Measurements from ENCODE around the gene FRMD7.
"Not testable (repeated sequence)": the region's sequence is repeated elsewhere in the genome, so short reads cannot be mapped to it uniquely, and the experiment has no call there.

Gene FRMD7

DNA sequence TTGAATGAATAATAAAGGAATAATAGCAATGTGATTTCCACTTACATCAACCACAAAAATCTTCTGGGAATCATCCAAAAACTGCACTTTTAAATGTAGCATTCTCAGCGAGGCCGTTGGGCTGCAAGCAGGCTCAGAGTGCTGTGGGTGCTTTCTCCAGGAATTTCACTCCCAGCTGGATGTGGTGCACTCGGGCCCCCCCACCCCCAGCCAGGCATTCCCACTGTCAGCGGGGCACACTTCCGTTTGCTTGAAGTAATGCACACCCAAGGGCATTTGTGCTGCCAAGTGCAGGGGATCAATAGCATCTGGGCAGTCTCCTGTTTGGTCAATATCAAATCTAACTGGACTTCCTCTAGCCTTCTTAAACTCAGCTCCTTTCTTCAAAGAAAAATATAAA is at the start of gene FRMD7:
Gene FRMD7, minus strand, starts transcription at position 278 of the 400 bp plus-strand sequence. Its CDS starts 176 bp downstream, at position 102.
- no peak for DNase-seq (ENCODE audit: low read depth in 2 of 2)

- DNase-seq (ENCODE audit: low read depth in 2 of 2): no peak
Observed at GRCh38 chrX:132173647-132174046, 45.8 kb upstream of the FRMD7 start.

GRCh38 chrX:132171881-132172280 is 44.1 kb upstream of the FRMD7 start:
- no peak for DNase-seq (ENCODE audit: low read depth in 2 of 2)

GRCh38 chrX:132171478-132171877 is 43.7 kb upstream of the FRMD7 start:
- DNase-seq (ENCODE audit: low read depth in 2 of 2): no peak

GRCh38 chrX:132169554-132169953 is 41.7 kb upstream of the FRMD7 start:
- no peak for DNase-seq (ENCODE audit: low read depth in 2 of 2)

DNA sequence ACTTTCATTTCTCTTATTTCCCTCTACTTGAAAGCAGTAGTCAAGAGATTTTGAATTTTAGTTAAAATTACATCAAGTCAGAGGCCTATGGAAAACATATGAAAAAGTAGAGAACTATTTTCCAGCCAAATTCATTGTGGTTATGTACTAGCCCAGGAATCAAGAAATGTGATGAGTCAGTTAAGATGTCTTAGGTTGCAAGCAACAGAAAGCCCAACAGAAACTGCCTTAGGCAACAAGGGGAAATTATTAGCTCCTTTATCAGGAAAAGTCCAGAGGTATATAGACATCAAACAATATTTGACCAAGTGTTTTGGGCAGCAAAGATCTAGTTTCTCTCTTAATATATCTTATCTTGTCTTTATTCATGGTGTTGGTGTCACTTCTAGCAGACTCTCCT is 37.8 kb upstream of the FRMD7 start:
- DNase-seq (ENCODE audit: low read depth in 2 of 2): no peak

- DNase-seq (ENCODE audit: low read depth in 2 of 2): no peak
Observed at GRCh38 chrX:132165005-132165404, 37.2 kb upstream of the FRMD7 start.

DNA sequence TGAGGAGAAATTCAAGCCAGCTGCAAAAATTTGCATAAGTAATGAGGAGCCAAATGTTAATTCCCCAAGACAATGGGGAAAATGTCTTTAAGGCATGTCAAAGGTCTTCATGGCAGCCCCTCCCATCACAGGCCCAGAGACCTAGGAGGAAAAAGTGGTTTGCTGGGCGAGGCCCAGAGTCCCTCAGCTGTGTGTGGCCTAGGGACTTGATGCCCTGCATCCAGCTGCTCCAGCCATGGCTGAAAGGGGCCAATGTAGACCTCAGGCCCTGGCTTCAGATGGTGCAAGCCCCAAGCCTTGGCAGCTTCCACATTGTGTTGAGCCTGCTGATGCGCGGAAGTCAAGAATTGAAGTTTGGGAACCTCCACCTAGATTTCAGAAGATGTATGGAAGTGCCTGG is 35.3 kb upstream of the FRMD7 start:
- not testable (repeated sequence) for DNase-seq (ENCODE audit: low read depth in 2 of 2)

- no peak for DNase-seq (ENCODE audit: low read depth in 2 of 2)
Observed at GRCh38 chrX:132153166-132153565, 25.3 kb upstream of the FRMD7 start.

GRCh38 chrX:132146456-132146855 is 18.6 kb upstream of the FRMD7 start:
- no peak for DNase-seq (ENCODE audit: low read depth in 2 of 2)

GRCh38 chrX:132144061-132144460 is 16.2 kb upstream of the FRMD7 start:
- DNase-seq (ENCODE audit: low read depth in 2 of 2): no peak

- no peak for DNase-seq (ENCODE audit: low read depth in 2 of 2)
Observed at GRCh38 chrX:132125906-132126305, 1.9 kb downstream of the FRMD7 start.

- DNase-seq (ENCODE audit: low read depth in 2 of 2): no peak
Observed at GRCh38 chrX:132120913-132121312, 6.9 kb downstream of the FRMD7 start.

GRCh38 chrX:132119821-132120515 is 7.9 kb downstream of the FRMD7 start:
- no peak for DNase-seq (ENCODE audit: low read depth in 2 of 2)

- no peak for DNase-seq (ENCODE audit: low read depth in 2 of 2)
Observed at GRCh38 chrX:132119283-132119682, 8.5 kb downstream of the FRMD7 start.

DNA sequence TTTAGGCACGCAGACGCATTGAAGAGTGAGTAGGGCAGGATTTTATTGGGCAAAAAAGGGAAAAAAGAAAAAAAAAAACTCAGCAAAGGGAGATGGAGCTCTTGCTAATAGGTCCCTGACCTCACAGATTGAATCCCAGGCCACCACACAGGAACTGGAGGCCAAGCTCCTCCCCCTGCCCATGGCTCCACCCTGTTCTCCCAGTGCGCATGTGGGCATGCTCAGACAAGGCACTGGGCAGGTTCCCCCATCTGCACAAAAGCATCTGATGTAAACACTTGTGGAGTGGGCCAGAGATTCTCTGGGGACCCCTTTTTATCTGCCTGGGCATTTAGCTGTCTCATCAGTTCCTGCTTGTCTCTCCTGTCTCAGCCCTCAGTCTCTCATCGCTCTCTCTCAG is 9.5 kb downstream of the FRMD7 start:
- no peak for DNase-seq (ENCODE audit: low read depth in 2 of 2)

- no peak for DNase-seq (ENCODE audit: low read depth in 2 of 2)
Observed at GRCh38 chrX:132115792-132116191, 12.0 kb downstream of the FRMD7 start.

GRCh38 chrX:132114607-132115006 is 13.2 kb downstream of the FRMD7 start:
- no peak for DNase-seq (ENCODE audit: low read depth in 2 of 2)

GRCh38 chrX:132107291-132107690 is 20.5 kb downstream of the FRMD7 start:
- DNase-seq (ENCODE audit: low read depth in 2 of 2): no peak

- no peak for DNase-seq (ENCODE audit: low read depth in 2 of 2)
Observed at GRCh38 chrX:132101799-132102198, 26.0 kb downstream of the FRMD7 start.

DNA sequence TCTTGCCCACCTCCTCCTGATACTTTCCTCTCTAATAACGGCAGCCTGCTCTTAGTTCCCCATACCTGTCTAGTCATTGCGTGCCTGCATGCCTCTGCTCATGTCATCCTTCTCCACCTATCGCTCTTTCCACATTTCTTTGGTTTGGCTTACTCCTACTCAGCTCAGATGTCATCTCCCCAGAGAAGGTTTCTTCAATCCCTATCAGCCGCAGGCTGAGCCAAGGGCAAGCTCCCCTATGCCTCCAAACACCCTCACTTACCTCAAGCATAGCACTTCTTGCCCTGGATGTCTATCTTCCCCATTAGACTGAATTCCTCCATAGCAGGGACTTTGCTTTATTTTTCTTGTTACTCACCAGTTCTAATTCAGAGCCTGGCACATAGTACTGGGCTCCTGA is 26.6 kb downstream of the FRMD7 start:
- DNase-seq (ENCODE audit: low read depth in 2 of 2): no peak

- DNase-seq (ENCODE audit: low read depth in 2 of 2): not testable (repeated sequence)
Observed at GRCh38 chrX:132098704-132099103, 29.1 kb downstream of the FRMD7 start.

- DNase-seq (ENCODE audit: low read depth in 2 of 2): no peak
Observed at GRCh38 chrX:132094164-132094563, 33.7 kb downstream of the FRMD7 start.

GRCh38 chrX:132093239-132093860 is 34.5 kb downstream of the FRMD7 start:
- no peak for DNase-seq (ENCODE audit: low read depth in 2 of 2)

Measured in stimulated activated CD8-positive, alpha-beta memory T cell treated with anti-CD3 and anti-CD28 coated beads, Interleukin-15, amount 100 ng/mL, for 4 hours (primary cell).